HUES6 (cell line): ENCODE results near the gene GALNT16.

ENCODE experiments used
- H3K27ac ChIP-seq: 2 replicates; pipeline ENCODE4 v1.7.0; 2013; ENCODE audit warnings: low read depth, mild to moderate bottlenecking, low read length, inconsistent platforms
- H3K27me3 ChIP-seq: 2 replicates; pipeline ENCODE4 v1.6.1; 2013; ENCODE audit warnings: low read length; ENCODE audit not compliant: control insufficient read depth, insufficient read depth
- H3K36me3 ChIP-seq: 2 replicates; pipeline ENCODE4 v1.6.1; 2013; ENCODE audit warnings: low read length; ENCODE audit not compliant: control insufficient read depth, insufficient read depth
- H3K4me1 ChIP-seq: 2 replicates; pipeline ENCODE4 v1.6.1; 2013; ENCODE audit warnings: low read length; ENCODE audit not compliant: control insufficient read depth, insufficient read depth
- H3K4me3 ChIP-seq: 2 replicates; pipeline ENCODE4 v1.5.1; 2013; ENCODE audit warnings: low read depth, low read length
- H3K9ac ChIP-seq: one replicate; pipeline ENCODE4 v1.6.1; 2013; ENCODE audit warnings: mild to moderate bottlenecking, low read length
- H3K9me3 ChIP-seq: 2 replicates; pipeline ENCODE4 v1.6.1; 2013; ENCODE audit warnings: low read depth, low read length; ENCODE audit not compliant: control insufficient read depth, insufficient read depth

GALNT16 gene

GRCh38 chr14:69345402-69345801, 85.4 kb downstream of the GALNT16 start:
- Histone ChIP-seq H3K4me3 (no peak overlapping the region), H3K4me1 (peaks cover 12% of the 10 kb centered on the region; the same call in 1 of the 2 replicates), H3K27me3 (no peaks in the 10 kb centered on the region; the same call in 1 of the 2 replicates), H3K27ac (no peak overlapping the region), H3K36me3 (no peaks in the 10 kb centered on the region), H3K9ac (no peak overlapping the region), H3K9me3 (no peaks in the 10 kb centered on the region)

- H3K9me3 ChIP-seq: no peaks in the 10 kb centered on the region
- H3K27ac ChIP-seq: no peak overlapping the region
- peaks cover 19% of the 10 kb centered on the region for H3K4me1 ChIP-seq
- no peaks in the 10 kb centered on the region; the same call in 1 of the 2 replicates for H3K27me3 ChIP-seq
- H3K4me3 ChIP-seq: no peak overlapping the region
- H3K36me3 ChIP-seq: no peaks in the 10 kb centered on the region
- no peak overlapping the region for H3K9ac ChIP-seq
These were observed 86.8 kb downstream of the GALNT16 start for GRCh38 chr14:69346710-69347109.

DNA sequence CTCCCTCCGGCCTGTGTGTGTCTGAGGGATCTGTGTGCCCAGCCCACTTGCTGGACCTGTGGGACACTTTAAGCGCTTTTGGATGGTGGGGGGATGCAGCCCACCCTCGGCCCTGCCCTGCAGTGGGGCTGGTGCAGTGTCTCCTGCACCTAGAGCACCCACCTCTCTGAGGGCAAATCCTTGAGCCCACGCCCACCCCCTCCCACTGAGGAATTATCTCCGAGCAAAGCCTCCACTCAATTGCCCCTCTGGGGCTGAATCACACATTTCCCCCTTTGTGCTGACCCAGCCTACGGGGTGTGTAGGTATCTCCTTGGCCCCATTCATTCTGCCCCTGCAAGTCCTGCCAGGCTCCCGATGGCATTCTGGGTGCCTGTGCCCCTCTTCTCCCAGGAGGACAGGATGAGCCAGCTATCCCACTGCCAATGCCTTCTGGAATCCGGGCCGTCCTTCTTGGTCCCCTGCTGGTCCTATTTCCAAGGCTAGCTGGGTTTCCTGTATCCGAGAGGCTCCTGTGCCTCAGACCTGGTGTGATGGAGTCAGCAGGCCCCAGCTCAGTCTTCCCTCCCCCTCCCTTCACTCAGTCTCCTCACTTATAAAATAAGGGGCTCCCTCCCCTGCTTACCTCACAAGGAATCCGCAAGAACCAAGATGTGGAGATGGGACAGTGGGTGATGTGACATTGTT, 89.3 kb downstream of the GALNT16 start:
- Histone ChIP-seq H3K9me3 (no peaks in the 10 kb centered on the region), H3K27ac (no peak overlapping the region), H3K4me1 (peaks cover 19% of the 10 kb centered on the region), H3K27me3 (no peaks in the 10 kb centered on the region; the same call in 1 of the 2 replicates), H3K36me3 (no peaks in the 10 kb centered on the region), H3K4me3 (no peak overlapping the region), H3K9ac (no peak overlapping the region)

- H3K4me1 ChIP-seq: peaks cover 14% of the 10 kb centered on the region
- H3K36me3 ChIP-seq: no peaks in the 10 kb centered on the region
- no peak overlapping the region for H3K4me3 ChIP-seq
- H3K27me3 ChIP-seq: no peaks in the 10 kb centered on the region; the same call in 1 of the 2 replicates
- no peak overlapping the region for H3K27ac ChIP-seq
- no peak overlapping the region for H3K9ac ChIP-seq
- no peaks in the 10 kb centered on the region for H3K9me3 ChIP-seq
These were observed 90.9 kb downstream of the GALNT16 start for GRCh38 chr14:69350892-69351291.

DNA sequence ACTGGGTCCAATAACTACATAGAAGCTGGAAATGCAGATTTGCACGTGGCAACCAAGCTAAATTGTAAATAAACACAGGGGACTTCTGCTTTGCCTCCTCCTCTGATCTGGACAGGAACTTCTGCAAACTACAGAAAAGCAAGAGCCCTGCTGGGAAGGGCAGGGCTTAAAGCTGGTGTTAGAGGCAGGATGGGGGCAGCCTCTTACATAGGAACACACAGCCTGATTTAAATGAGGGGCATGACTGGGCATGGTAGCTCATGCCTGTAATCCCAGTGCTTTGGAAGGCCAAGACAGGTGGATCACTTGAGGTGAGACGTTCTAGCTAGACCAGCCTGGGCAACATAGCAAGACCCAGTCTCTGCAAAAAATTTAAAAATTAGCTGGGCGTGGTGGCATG, 91.4 kb downstream of the GALNT16 start:
- H3K4me3 ChIP-seq: no peak overlapping the region
- H3K27me3 ChIP-seq: no peaks in the 10 kb centered on the region; the same call in 1 of the 2 replicates
- H3K4me1 ChIP-seq: peaks cover 12% of the 10 kb centered on the region
- H3K9ac ChIP-seq: no peak overlapping the region
- no peak overlapping the region for H3K27ac ChIP-seq
- H3K36me3 ChIP-seq: no peaks in the 10 kb centered on the region
- no peaks in the 10 kb centered on the region for H3K9me3 ChIP-seq

GRCh38 chr14:69351911-69352310, 92.0 kb downstream of the GALNT16 start:
- no peaks in the 10 kb centered on the region for H3K9me3 ChIP-seq
- no peaks in the 10 kb centered on the region; the same call in 1 of the 2 replicates for H3K27me3 ChIP-seq
- peaks cover 10% of the 10 kb centered on the region for H3K4me1 ChIP-seq
- no peak overlapping the region for H3K4me3 ChIP-seq
- H3K9ac ChIP-seq: no peak overlapping the region
- H3K27ac ChIP-seq: no peak overlapping the region
- H3K36me3 ChIP-seq: no peaks in the 10 kb centered on the region

DNA sequence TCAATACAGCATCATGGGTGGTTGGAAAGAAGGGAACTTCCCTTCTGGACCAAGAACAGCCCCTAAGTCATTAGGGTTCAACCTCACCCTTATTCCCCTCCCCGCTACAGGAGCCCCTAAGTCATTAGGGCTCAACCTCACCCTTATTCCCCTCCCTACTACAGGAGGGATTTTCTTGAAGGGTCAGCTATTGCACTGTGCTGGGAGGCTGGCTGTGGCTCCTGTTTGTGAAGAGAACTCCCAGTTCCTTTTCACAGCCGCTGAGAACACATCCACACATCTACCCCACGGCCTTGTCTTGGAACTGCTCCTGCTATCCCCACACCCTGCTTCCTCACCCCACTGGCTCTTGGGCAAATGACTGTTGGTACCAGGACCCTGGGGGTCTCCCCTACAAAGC, 93.2 kb downstream of the GALNT16 start:
- peaks cover 10% of the 10 kb centered on the region for H3K4me1 ChIP-seq
- H3K27ac ChIP-seq: no peak overlapping the region
- no peak overlapping the region for H3K4me3 ChIP-seq
- H3K9me3 ChIP-seq: no peaks in the 10 kb centered on the region
- H3K27me3 ChIP-seq: no peaks in the 10 kb centered on the region
- H3K36me3 ChIP-seq: no peaks in the 10 kb centered on the region
- H3K9ac ChIP-seq: no peak overlapping the region

DNA sequence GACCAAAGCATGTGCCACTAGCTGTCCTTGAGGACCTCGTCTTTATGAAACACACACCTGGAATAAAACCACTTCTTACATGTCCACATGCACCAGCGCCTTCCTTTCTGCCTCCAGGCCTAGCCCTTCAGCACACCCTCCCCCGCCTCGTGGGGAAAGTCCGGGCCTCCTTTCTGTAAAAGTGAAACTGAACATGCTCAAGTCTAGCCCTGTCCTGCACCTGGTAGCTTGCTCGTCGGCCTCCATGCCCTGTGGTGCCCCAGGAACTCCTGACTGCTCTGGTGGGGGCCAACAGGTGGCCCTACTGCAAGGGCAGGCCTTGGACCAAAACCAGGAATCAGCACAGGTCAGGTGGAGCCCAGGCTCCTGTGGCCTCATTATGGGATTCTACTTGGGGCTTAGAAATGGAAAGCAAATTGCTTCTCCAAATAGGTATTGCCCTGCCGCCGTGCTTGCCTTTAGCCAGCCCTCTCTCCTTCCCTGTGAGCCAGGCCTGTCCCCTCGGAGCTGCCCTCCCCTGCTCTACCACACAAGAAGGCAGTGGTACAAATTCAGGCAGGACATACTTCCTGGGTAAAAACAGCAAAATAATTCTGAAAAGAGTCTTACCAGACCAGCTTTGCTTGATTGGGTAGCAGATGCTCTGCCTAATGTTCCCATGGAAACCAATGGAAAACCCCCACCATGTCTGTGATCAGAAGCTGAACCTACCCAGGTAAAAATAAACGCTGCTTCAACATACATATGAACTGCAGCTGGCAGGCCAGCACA, 94.6 kb downstream of the GALNT16 start:
- Histone ChIP-seq H3K4me1 (peaks cover 7% of the 10 kb centered on the region), H3K9ac (no peak overlapping the region), H3K36me3 (no peaks in the 10 kb centered on the region), H3K9me3 (no peaks in the 10 kb centered on the region), H3K4me3 (no peak overlapping the region), H3K27me3 (no peaks in the 10 kb centered on the region), H3K27ac (no peak overlapping the region)

GRCh38 chr14:69355154-69355597, 95.2 kb downstream of the GALNT16 start:
- H3K4me3 ChIP-seq: no peak overlapping the region
- no peak overlapping the region for H3K27ac ChIP-seq
- H3K9me3 ChIP-seq: no peaks in the 10 kb centered on the region
- H3K36me3 ChIP-seq: no peaks in the 10 kb centered on the region
- H3K4me1 ChIP-seq: peaks cover 7% of the 10 kb centered on the region
- H3K9ac ChIP-seq: no peak overlapping the region
- H3K27me3 ChIP-seq: no peaks in the 10 kb centered on the region

- H3K27ac ChIP-seq: no peak overlapping the region
- H3K27me3 ChIP-seq: no peaks in the 10 kb centered on the region
- H3K9ac ChIP-seq: no peak overlapping the region
- no peaks in the 10 kb centered on the region for H3K36me3 ChIP-seq
- peaks cover 7% of the 10 kb centered on the region for H3K4me1 ChIP-seq
- no peaks in the 10 kb centered on the region for H3K9me3 ChIP-seq
- no peak overlapping the region for H3K4me3 ChIP-seq
These were observed 95.8 kb downstream of the GALNT16 start for GRCh38 chr14:69355607-69356281.
